ENCODE measurements around the gene STPG1.

The STPG1 gene

DNA sequence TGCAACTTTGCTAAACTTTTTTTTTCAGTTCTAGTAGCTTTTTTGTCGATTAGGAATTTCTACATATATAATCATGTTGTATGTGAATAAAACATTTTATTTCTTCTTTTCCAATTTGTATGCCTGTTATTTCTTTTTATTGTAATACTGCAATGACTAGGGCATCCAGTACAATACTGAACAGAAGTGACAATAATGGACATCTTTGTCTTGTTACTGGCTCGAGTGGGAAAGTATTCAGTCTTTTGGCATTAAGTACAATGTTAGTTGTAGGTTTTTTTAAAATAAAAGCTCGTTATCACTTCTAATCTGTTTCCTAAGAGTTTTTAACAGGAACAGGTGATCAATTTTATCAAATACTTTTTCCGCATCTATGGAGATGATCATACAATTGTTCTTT is 9.8 kb downstream of the STPG1 start:
- POLR2A ChIA-PET, result no interaction called here
- H3K4me3 ChIP-seq (ENCODE audit: low read depth, low read length), result no peak overlapping the region
- CTCF ChIA-PET, result interaction anchor here (0.7 to 3.7 kb wide), 7 partner anchors 10 to 254 kb away, joined by 3 to 24 read pairs (median 8); partner anchors contain the start of gene NIPAL3

DNA sequence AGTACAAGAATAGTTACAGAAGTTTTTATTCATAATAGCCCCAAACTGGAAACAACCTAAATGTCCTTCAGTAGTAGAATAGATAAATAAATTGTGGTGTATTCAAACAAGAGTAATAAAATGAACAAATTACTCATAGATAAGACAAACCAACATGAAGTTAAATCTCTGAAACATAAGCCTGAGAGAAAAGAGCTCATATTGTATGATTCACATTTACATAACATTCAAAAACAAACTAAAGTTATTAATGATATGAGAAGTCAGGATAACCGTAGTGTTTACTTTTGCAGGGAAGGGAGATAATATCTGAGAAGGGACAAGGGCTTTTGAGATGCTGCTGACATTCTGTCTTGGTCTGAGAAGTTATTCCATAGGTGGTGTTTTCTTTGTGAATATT is 13.5 kb downstream of the STPG1 start:
- TF ChIP-seq PRDM6 (tag by site-specific recombination; IDR thresholded peaks at IDR 0.05), result 0 out of 2 replicates have a peak, but pooled peaks have one; percentile 17
- TF ChIP-seq, protein P1, sequence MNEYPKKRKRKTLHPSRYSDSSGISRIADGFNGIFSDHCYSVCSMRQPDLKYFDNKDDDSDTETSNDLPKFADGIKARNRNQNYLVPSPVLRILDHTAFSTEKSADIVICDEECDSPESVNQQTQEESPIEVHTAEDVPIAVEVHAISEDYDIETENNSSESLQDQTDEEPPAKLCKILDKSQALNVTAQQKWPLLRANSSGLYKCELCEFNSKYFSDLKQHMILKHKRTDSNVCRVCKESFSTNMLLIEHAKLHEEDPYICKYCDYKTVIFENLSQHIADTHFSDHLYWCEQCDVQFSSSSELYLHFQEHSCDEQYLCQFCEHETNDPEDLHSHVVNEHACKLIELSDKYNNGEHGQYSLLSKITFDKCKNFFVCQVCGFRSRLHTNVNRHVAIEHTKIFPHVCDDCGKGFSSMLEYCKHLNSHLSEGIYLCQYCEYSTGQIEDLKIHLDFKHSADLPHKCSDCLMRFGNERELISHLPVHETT (tag by site-specific recombination; IDR thresholded peaks at IDR 0.05), result no peak
- H3K4me3 ChIP-seq (ENCODE audit: low read depth, low read length), result no peak overlapping the region
- ChIA-PET CTCF (interaction anchor here (0.7 to 11.2 kb wide), 10 partner anchors 8 to 250 kb away, joined by 3 to 611 read pairs (median 4); partner anchors contain the start of gene NIPAL3), POLR2A (interaction anchor here (1.4 kb wide), 1 partner anchor 13 kb away, joined by 4 read pairs; the partner anchor contains the start of gene STPG1)
- peaks cover 0 to 18% of the 10 kb centered on the region in 2 experiments; a peak in 2 of 3 replicates for H3K36me3 ChIP-seq (ENCODE audit: control insufficient read depth in 2 of 2, insufficient read depth in 1 of 2, low read length in 2 of 2)
- H3K27ac ChIP-seq (ENCODE audit: extremely low read depth, low read depth, low read length), result no peak overlapping the region
- H3K4me1 ChIP-seq (ENCODE audit: control insufficient read depth, insufficient read depth, low read length), result no peaks in the 10 kb centered on the region; the same call in 1 of the 2 replicates
- H3K9me3 ChIP-seq (ENCODE audit: control insufficient read depth, insufficient read depth, low read depth, low read length), result no peaks in the 10 kb centered on the region

More for the DNA sequence above, 9.8 kb downstream of the STPG1 start:
- Histone ChIP-seq H3K9me3 (ENCODE audit: control insufficient read depth, insufficient read depth, low read depth, low read length) (no peaks in the 10 kb centered on the region), H3K27ac (ENCODE audit: extremely low read depth, low read depth, low read length) (no peak overlapping the region), H3K4me1 (ENCODE audit: control insufficient read depth, insufficient read depth, low read length) (no peaks in the 10 kb centered on the region; the same call in 1 of the 2 replicates), H3K36me3 (ENCODE audit: control insufficient read depth in 2 of 2, insufficient read depth in 1 of 2, low read length in 2 of 2) (peaks cover 0 to 21% of the 10 kb centered on the region in 2 experiments; a peak in 1 of 3 replicates)
- TF ChIP-seq ZNF19 (tag by site-specific recombination; IDR thresholded peaks at IDR 0.05; ENCODE audit: low read depth) (no peak), HOXD13 (CRISPR knock-in tag; IDR thresholded peaks at IDR 0.05; ENCODE audit: borderline replicate concordance) (no peak)

- H3K36me3 ChIP-seq (ENCODE audit: control insufficient read depth in 2 of 2, insufficient read depth in 1 of 2, low read length in 2 of 2), result peaks cover 5 to 20% of the 10 kb centered on the region in 2 experiments; a peak in 2 of 3 replicates
- no peaks in the 10 kb centered on the region for H3K9me3 ChIP-seq (ENCODE audit: control insufficient read depth, insufficient read depth, low read depth, low read length)
- TF ChIP-seq ZNF837 (tag by site-specific recombination; IDR thresholded peaks at IDR 0.05) (no peak), PRDM1 (tag by site-specific recombination; IDR thresholded peaks at IDR 0.05) (no peak), ZNF777 (tag by site-specific recombination; IDR thresholded peaks at IDR 0.05; ENCODE audit: borderline replicate concordance) (no peak), BCL11B (tag by site-specific recombination; IDR thresholded peaks at IDR 0.05; ENCODE audit: low read depth) (no peak), ZNF324 (tag by site-specific recombination; IDR thresholded peaks at IDR 0.05) (no peak), GLI4 (tag by site-specific recombination; IDR thresholded peaks at IDR 0.05) (no peak), ZNF624 (tag by site-specific recombination; IDR thresholded peaks at IDR 0.05) (no peak), GLI2 (tag by site-specific recombination; IDR thresholded peaks at IDR 0.05; ENCODE audit: borderline replicate concordance, low read depth) (no peak), ZNF501 (tag by site-specific recombination; IDR thresholded peaks at IDR 0.05) (no peak), ZNF266 (tag by site-specific recombination; IDR thresholded peaks at IDR 0.05; ENCODE audit: low read depth) (no peak), BCL6B (tag by site-specific recombination; IDR thresholded peaks at IDR 0.05) (no peak), SCRT1 (tag by site-specific recombination; IDR thresholded peaks at IDR 0.05; ENCODE audit: borderline replicate concordance) (no peak), ZNF292 (tag by site-specific recombination; IDR thresholded peaks at IDR 0.05; ENCODE audit: borderline replicate concordance, low read depth) (no peak), ZFP3 (tag by site-specific recombination; IDR thresholded peaks at IDR 0.05; ENCODE audit: low read depth) (no peak), YY2 (tag by site-specific recombination; IDR thresholded peaks at IDR 0.05) (no peak), EGR2 (tag by site-specific recombination; IDR thresholded peaks at IDR 0.05; ENCODE audit: low read depth) (no peak), ZNF768 (tag by site-specific recombination; IDR thresholded peaks at IDR 0.05) (no peak), GFI1B (tag by site-specific recombination; IDR thresholded peaks at IDR 0.05) (no peak), ZNF362 (tag by site-specific recombination; IDR thresholded peaks at IDR 0.05) (no peak)
- TF ChIP-seq, protein P2, sequence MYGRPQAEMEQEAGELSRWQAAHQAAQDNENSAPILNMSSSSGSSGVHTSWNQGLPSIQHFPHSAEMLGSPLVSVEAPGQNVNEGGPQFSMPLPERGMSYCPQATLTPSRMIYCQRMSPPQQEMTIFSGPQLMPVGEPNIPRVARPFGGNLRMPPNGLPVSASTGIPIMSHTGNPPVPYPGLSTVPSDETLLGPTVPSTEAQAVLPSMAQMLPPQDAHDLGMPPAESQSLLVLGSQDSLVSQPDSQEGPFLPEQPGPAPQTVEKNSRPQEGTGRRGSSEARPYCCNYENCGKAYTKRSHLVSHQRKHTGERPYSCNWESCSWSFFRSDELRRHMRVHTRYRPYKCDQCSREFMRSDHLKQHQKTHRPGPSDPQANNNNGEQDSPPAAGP (tag by site-specific recombination; IDR thresholded peaks at IDR 0.05), result no peak
- no peak overlapping the region for H3K4me3 ChIP-seq (ENCODE audit: low read depth, low read length)
- POLR2A ChIA-PET, result interaction anchor here (1.0 kb wide), 1 partner anchor 71 kb away, joined by 3 read pairs; no protein-coding TSS in a partner anchor
- H3K4me1 ChIP-seq (ENCODE audit: control insufficient read depth, insufficient read depth, low read length), result no peaks in the 10 kb centered on the region
- H3K27ac ChIP-seq (ENCODE audit: extremely low read depth, low read depth, low read length), result no peak overlapping the region
- CTCF ChIA-PET, result interaction anchor here (0.7 to 11.2 kb wide), 21 partner anchors 9 to 433 kb away, joined by 3 to 611 read pairs (median 4); partner anchors contain the start of genes GRHL3 and NIPAL3
These were observed 19.7 kb downstream of the STPG1 start for GRCh38 chr1:24393892-24394291.

Measured in HEK293 (cell line).